Astrocyte (in vitro differentiated cells and primary cell): ENCODE results near the gene ATP10D. TPM values are rescaled to one million over a fixed set of nuclear protein-coding genes. Genes with fewer than 3 reads are reported as not detected.

Source experiments
- DNase-seq: peaks from one replicate; pipeline ENCODE4 v3.0.0-alpha.2; 2010; ENCODE audit warnings: low read depth
- FAIRE-seq: peaks from 2 replicates; lab custom pipeline; 2011; peaks lifted over from hg19 to GRCh38; lab: Jason Lieb, UNC
- H2AFZ ChIP-seq: 2 replicates; pipeline ENCODE4 v1.6.0; 2012; ENCODE audit warnings: low read depth, low read length, inconsistent platforms
- H3K27ac ChIP-seq: 2 replicates; pipeline ENCODE4 v1.5.1; 2011; ENCODE audit warnings: low read depth, low read length, inconsistent platforms
- H3K27me3 ChIP-seq: 2 replicates; pipeline ENCODE4 v1.6.0; 2011; ENCODE audit warnings: low read length, inconsistent platforms; ENCODE audit not compliant: insufficient read depth
- H3K36me3 ChIP-seq: 2 replicates; pipeline ENCODE4 v1.5.1; 2011; ENCODE audit warnings: low read length, inconsistent platforms; ENCODE audit not compliant: insufficient read depth
- H3K4me1 ChIP-seq: 2 replicates; pipeline ENCODE4 v1.5.1; 2011; ENCODE audit warnings: low read length, inconsistent platforms; ENCODE audit not compliant: insufficient read depth
- H3K4me2 ChIP-seq: 2 replicates; pipeline ENCODE4 v1.6.0; 2012; ENCODE audit warnings: low read length, inconsistent platforms
- H3K4me3 ChIP-seq: 2 replicates; pipeline ENCODE4 v1.5.1; 2011; ENCODE audit warnings: low read depth, mild to moderate bottlenecking, low read length, inconsistent platforms; ENCODE audit not compliant: insufficient read depth
- H3K79me2 ChIP-seq: 2 replicates; pipeline ENCODE4 v1.6.0; 2012; ENCODE audit warnings: mild to moderate bottlenecking, low read length, inconsistent platforms; ENCODE audit not compliant: insufficient read depth
- H3K9ac ChIP-seq: 2 replicates; pipeline ENCODE4 v1.6.0; 2012; ENCODE audit warnings: mild to moderate bottlenecking, low read length, inconsistent platforms
- H3K9me3 ChIP-seq: 2 replicates; pipeline ENCODE4 v1.5.1; 2012; ENCODE audit warnings: low read depth, mild to moderate bottlenecking, low read length, inconsistent platforms; ENCODE audit not compliant: insufficient read depth
- H4K20me1 ChIP-seq: 2 replicates; pipeline ENCODE4 v1.6.0; 2012; ENCODE audit warnings: low read length, inconsistent platforms; ENCODE audit not compliant: insufficient read depth
- H3K27ac Mint-ChIP-seq: one replicate; pipeline ENCODE4 v1.8.0; 2021; ENCODE audit warnings: mild to moderate bottlenecking, mixed read lengths; ENCODE audit not compliant: unreplicated experiment
- H3K27me3 Mint-ChIP-seq: one replicate; pipeline ENCODE4 v1.8.0; 2021; ENCODE audit warnings: low read depth, mixed read lengths; ENCODE audit not compliant: unreplicated experiment
- H3K36me3 Mint-ChIP-seq: one replicate; pipeline ENCODE4 v1.8.0; 2021; ENCODE audit warnings: low read depth, mixed read lengths; ENCODE audit not compliant: unreplicated experiment
- H3K4me1 Mint-ChIP-seq: one replicate; pipeline ENCODE4 v1.8.0; 2021; ENCODE audit warnings: low read depth, mixed read lengths; ENCODE audit not compliant: unreplicated experiment
- H3K4me3 Mint-ChIP-seq: one replicate; pipeline ENCODE4 v1.8.0; 2021; ENCODE audit warnings: mild to moderate bottlenecking, moderate library complexity, mixed read lengths; ENCODE audit not compliant: unreplicated experiment
- H3K9me3 Mint-ChIP-seq: one replicate; pipeline ENCODE4 v1.8.0; 2021; ENCODE audit warnings: mild to moderate bottlenecking, mixed read lengths; ENCODE audit not compliant: unreplicated experiment
- EZH2 ChIP-seq: IDR thresholded peaks from 2 replicates; pipeline ENCODE4 v1.6.1; 2012; ENCODE audit warnings: mild to moderate bottlenecking, low read length, inconsistent platforms; ENCODE audit not compliant: insufficient read depth
- total RNA-seq: library from RNA; stranded (reverse); gene quantifications from 2 replicates; pipeline ENCODE4 v1.2.1, GENCODE V29; 2021
- TF ChIP-seq, protein P1 (sequence below): IDR thresholded peaks from 2 replicates; pipeline ENCODE4 v1.5.1; 2011; ENCODE audit warnings: low read depth, mild to moderate bottlenecking, inconsistent platforms, low read length, moderate library complexity; ENCODE audit not compliant: insufficient read depth

Gene ATP10D
- total RNA-seq, 1 donor from 2014 or later, result 75.8 TPM

DNA sequence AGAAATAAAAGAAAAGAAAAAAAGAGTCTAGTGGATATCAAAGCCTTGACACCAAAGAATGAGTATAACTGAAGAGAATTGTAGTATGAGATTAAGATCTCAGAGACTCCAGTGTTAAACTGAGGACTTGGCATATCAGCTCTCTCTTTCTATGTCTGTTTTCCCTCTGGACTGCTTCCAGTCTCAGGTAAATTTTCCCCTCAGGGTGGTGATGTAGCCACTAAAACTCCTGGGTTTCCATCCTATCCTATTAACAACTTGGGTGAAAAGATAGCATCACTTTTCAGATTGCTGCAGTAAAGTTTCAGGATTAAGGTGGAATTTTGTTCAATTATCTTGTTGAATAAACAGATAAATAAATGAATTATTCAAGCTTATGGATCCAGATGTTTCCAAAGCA, 85.7 kb downstream of the ATP10D start:
- Histone ChIP-seq H2AFZ (no peak overlapping the region), H3K4me1 (no peaks in the 10 kb centered on the region), H3K27ac (no peak overlapping the region), H3K9ac (no peak overlapping the region), H3K4me3 (no peak overlapping the region), H3K9me3 (no peaks in the 10 kb centered on the region), H4K20me1 (no peaks in the 10 kb centered on the region), H3K36me3 (peaks cover 26% of the 10 kb centered on the region), H3K4me2 (no peak overlapping the region), H3K27me3 (no peaks in the 10 kb centered on the region), H3K79me2 (no peaks in the 10 kb centered on the region)
- no peak overlapping the region for H3K27ac Mint-ChIP-seq
- no peak for DNase-seq
- H3K4me3 Mint-ChIP-seq, result no peak overlapping the region
- H3K9me3 Mint-ChIP-seq, result no peaks in the 10 kb centered on the region
- TF ChIP-seq, protein P1, sequence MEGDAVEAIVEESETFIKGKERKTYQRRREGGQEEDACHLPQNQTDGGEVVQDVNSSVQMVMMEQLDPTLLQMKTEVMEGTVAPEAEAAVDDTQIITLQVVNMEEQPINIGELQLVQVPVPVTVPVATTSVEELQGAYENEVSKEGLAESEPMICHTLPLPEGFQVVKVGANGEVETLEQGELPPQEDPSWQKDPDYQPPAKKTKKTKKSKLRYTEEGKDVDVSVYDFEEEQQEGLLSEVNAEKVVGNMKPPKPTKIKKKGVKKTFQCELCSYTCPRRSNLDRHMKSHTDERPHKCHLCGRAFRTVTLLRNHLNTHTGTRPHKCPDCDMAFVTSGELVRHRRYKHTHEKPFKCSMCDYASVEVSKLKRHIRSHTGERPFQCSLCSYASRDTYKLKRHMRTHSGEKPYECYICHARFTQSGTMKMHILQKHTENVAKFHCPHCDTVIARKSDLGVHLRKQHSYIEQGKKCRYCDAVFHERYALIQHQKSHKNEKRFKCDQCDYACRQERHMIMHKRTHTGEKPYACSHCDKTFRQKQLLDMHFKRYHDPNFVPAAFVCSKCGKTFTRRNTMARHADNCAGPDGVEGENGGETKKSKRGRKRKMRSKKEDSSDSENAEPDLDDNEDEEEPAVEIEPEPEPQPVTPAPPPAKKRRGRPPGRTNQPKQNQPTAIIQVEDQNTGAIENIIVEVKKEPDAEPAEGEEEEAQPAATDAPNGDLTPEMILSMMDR, result no peak
- TF ChIP-seq EZH2, result no peak
- no peaks in the 10 kb centered on the region for H3K27me3 Mint-ChIP-seq
- peaks cover 45% of the 10 kb centered on the region for H3K36me3 Mint-ChIP-seq
- peaks cover 2% of the 10 kb centered on the region for H3K4me1 Mint-ChIP-seq
- FAIRE-seq, result no peak

- H3K9me3 ChIP-seq, result no peaks in the 10 kb centered on the region
- no peak overlapping the region for H2AFZ ChIP-seq
- peaks cover 38% of the 10 kb centered on the region for H3K36me3 ChIP-seq
- H4K20me1 ChIP-seq, result no peaks in the 10 kb centered on the region
- H3K4me2 ChIP-seq, result no peak overlapping the region
- FAIRE-seq (no peak), DNase-seq (no peak)
- H3K79me2 ChIP-seq, result no peaks in the 10 kb centered on the region
- no peaks in the 10 kb centered on the region for H3K4me1 ChIP-seq
- H3K27me3 Mint-ChIP-seq, result no peaks in the 10 kb centered on the region
- H3K9me3 Mint-ChIP-seq, result no peaks in the 10 kb centered on the region
- H3K4me3 Mint-ChIP-seq, result no peak overlapping the region
- no peaks in the 10 kb centered on the region for H3K4me1 Mint-ChIP-seq
- H3K27me3 ChIP-seq, result no peaks in the 10 kb centered on the region
- no peak overlapping the region for H3K4me3 ChIP-seq
- H3K9ac ChIP-seq, result no peak overlapping the region
- TF ChIP-seq, protein P1, result no peak
- no peak for TF ChIP-seq EZH2
- H3K36me3 Mint-ChIP-seq, result peaks cover 50% of the 10 kb centered on the region
- no peak overlapping the region for H3K27ac ChIP-seq
- no peak overlapping the region for H3K27ac Mint-ChIP-seq
These were observed 87.9 kb downstream of the ATP10D start for GRCh38 chr4:47572981-47573380.

DNA sequence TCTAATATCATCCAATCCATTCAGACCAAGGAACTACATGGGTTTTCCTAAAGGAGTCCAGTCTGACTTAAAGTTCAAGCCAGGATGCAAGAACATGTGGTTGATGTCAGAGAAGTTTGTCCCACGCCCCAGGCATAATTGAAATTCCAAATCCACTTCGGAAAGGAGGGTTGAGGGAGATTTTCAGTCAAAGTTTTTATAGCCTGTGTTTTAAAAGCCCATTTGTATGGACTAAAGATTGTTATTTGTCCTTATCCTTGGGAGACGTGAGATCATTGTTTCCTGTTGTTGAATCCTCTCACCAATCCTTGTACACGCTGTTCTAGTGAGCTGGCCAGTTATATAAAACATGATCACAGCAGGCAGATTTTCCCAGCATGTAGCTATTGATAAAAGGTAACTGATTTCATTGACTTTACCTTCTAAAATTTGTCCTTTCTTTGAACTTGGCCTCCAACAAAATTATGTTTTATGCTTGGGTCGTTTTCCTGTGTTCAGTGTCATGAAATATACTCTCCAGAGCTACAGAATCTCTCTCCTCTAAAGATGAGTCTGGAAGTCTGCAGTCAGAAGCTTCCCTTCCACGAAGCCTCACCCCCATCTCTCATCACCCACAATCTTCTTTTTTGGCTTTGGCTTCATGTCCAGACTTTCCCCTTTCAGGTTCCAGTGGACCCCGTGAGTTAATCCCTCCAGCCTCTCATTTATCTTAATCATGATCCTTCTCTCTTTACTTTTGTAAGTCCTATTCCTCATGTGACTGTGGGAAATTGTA, 92.9 kb downstream of the ATP10D start:
- no peak overlapping the region for H2AFZ ChIP-seq
- no peak overlapping the region for H3K9ac ChIP-seq

More for the DNA sequence above, 92.9 kb downstream of the ATP10D start:
- DNase-seq, result no peak
- H3K4me3 ChIP-seq, result no peak overlapping the region
- Mint-ChIP-seq H3K4me3 (no peak overlapping the region), H3K4me1 (no peaks in the 10 kb centered on the region), H3K27me3 (no peaks in the 10 kb centered on the region), H3K27ac (no peak overlapping the region), H3K36me3 (peaks cover 52% of the 10 kb centered on the region), H3K9me3 (no peaks in the 10 kb centered on the region)
- peaks cover 56% of the 10 kb centered on the region for H3K36me3 ChIP-seq
- no peaks in the 10 kb centered on the region for H4K20me1 ChIP-seq
- no peaks in the 10 kb centered on the region for H3K79me2 ChIP-seq
- no peaks in the 10 kb centered on the region for H3K4me1 ChIP-seq
- FAIRE-seq, result no peak
- H3K4me2 ChIP-seq, result no peak overlapping the region
- TF ChIP-seq EZH2, result no peak
- TF ChIP-seq, protein P1, result no peak
- no peaks in the 10 kb centered on the region for H3K9me3 ChIP-seq
- no peaks in the 10 kb centered on the region for H3K27me3 ChIP-seq
- H3K27ac ChIP-seq, result no peak overlapping the region
